Activated CD4-positive, alpha-beta T cell treated with anti-CD3 and anti-CD28 coated beads for 36 hours (primary cell): Measurements from ENCODE around the gene ARRDC1. TPM values are rescaled to one million over a fixed set of nuclear protein-coding genes. Genes with fewer than 3 reads are reported as not detected.
A peak's percentile ranks its signal among the peaks of the same experiment; 100 is the strongest.
"Not testable (repeated sequence)": the region's sequence is repeated elsewhere in the genome, so short reads cannot be mapped to it uniquely, and the experiment has no call there.

ENCODE experiments used
- ATAC-seq: fragments of 200-7000 bp; cut with Tn5 transposase; one replicate; pipeline ENCODE4 v1.10.0; 2021; ENCODE audit warnings: mild to moderate bottlenecking, moderate library complexity
- CTCF ChIA-PET: fragments of 350-600 bp; sonication (Branson Sonifier 250); formaldehyde crosslinking; loops from one replicate; lab custom pipeline; 2021; ENCODE audit warnings: antibody characterized with exemption; lab: Charles Lee
- POLR2A ChIA-PET: fragments of 350-600 bp; sonication (Branson Sonifier 250); formaldehyde crosslinking; loops from one replicate; lab custom pipeline; 2021; ENCODE audit warnings: antibody characterized with exemption, inconsistent platforms; lab: Charles Lee
- DNase-seq: peaks from one replicate; pipeline ENCODE4 v3.0.0-alpha.2; 2020
- H3K27ac Mint-ChIP-seq: one replicate; pipeline ENCODE4 v1.8.0; 2021; ENCODE audit warnings: mixed read lengths
- H3K27me3 Mint-ChIP-seq: one replicate; pipeline ENCODE4 v1.8.0; 2021; ENCODE audit warnings: mixed read lengths
- H3K36me3 Mint-ChIP-seq: one replicate; pipeline ENCODE4 v1.8.0; 2021; ENCODE audit warnings: low read depth, mixed read lengths
- H3K4me1 Mint-ChIP-seq: one replicate; pipeline ENCODE4 v1.8.0; 2021; ENCODE audit warnings: mixed read lengths
- H3K4me3 Mint-ChIP-seq: one replicate; pipeline ENCODE4 v1.8.0; 2021; ENCODE audit warnings: mild to moderate bottlenecking, moderate library complexity, mixed read lengths
- H3K9me3 Mint-ChIP-seq: one replicate; pipeline ENCODE4 v1.8.0; 2021; ENCODE audit warnings: low read depth, mixed read lengths
- intact Hi-C, 2 experiments: fragments of 100-400 bp; cut with DNase I in 1 of 2; cut with micrococcal nuclease in 1 of 2; formaldehyde crosslinking; loops; one replicate each; pipeline versions ENCODE4 v1.14.2 to v1.15.1; 2022 to 2024; cut with DNase I, micrococcal nuclease
- total RNA-seq, 2 experiments: library from RNA; stranded (reverse); gene quantifications; one replicate each; pipeline ENCODE4 v1.2.3, GENCODE V29; 2021

ARRDC1 gene
- total RNA-seq, 2 experiments from 2014 or later: 32.4 to 41.6 TPM

- H3K4me1 Mint-ChIP-seq: peaks cover 60% of the 10 kb centered on the region
Measured at GRCh38 chr9:137627406-137627805, 21.9 kb downstream of the ARRDC1 start.

GRCh38 chr9:137630126-137630525 lies 24.6 kb downstream of the ARRDC1 start:
- POLR2A ChIA-PET: interaction anchor here (0.7 kb wide), 1 partner anchor 46 kb away, joined by 4 read pairs; no protein-coding TSS in a partner anchor

More at GRCh38 chr9:137627406-137627805, 21.9 kb downstream of the ARRDC1 start:
- H3K9me3 Mint-ChIP-seq, H3K27me3 Mint-ChIP-seq, POLR2A ChIA-PET, ATAC-seq, H3K4me3 Mint-ChIP-seq, intact Hi-C loops, DNase-seq: not testable (repeated sequence)
- H3K27ac Mint-ChIP-seq: peak overlapping the region; percentile 47
- CTCF ChIA-PET: interaction anchor here (2.3 kb wide), 1 partner anchor 45 kb away, joined by 10 read pairs; no protein-coding TSS in a partner anchor
- H3K36me3 Mint-ChIP-seq: peaks cover 32% of the 10 kb centered on the region

GRCh38 chr9:137630679-137631078 lies 25.2 kb downstream of the ARRDC1 start:
- POLR2A ChIA-PET: no interaction called here
- intact Hi-C loops: no loop called here
- Mint-ChIP-seq H3K4me3 (no peak overlapping the region), H3K27me3 (no peaks in the 10 kb centered on the region), H3K27ac (peak overlapping the region; percentile 2), H3K4me1 (peaks cover 63% of the 10 kb centered on the region), H3K9me3 (no peaks in the 10 kb centered on the region), H3K36me3 (peaks cover 14% of the 10 kb centered on the region)
- DNase-seq: no peak
- ATAC-seq: no peak
- CTCF ChIA-PET: interaction anchor here (3.0 kb wide), 1 partner anchor 11 kb away, joined by 9 read pairs; the partner anchor contains the start of gene EHMT1

More at GRCh38 chr9:137630126-137630525, 24.6 kb downstream of the ARRDC1 start:
- intact Hi-C loops: no loop called here
- DNase-seq (no peak), ATAC-seq (no peak)
- Mint-ChIP-seq H3K4me3 (no peak overlapping the region), H3K27me3 (no peaks in the 10 kb centered on the region), H3K36me3 (peaks cover 18% of the 10 kb centered on the region), H3K27ac (peak overlapping the region; percentile 15), H3K9me3 (no peaks in the 10 kb centered on the region), H3K4me1 (peaks cover 68% of the 10 kb centered on the region)
- CTCF ChIA-PET: interaction anchor here (3.0 kb wide), 1 partner anchor 10 kb away, joined by 9 read pairs; the partner anchor contains the start of gene EHMT1

GRCh38 chr9:137631345-137632229 lies 26.1 kb downstream of the ARRDC1 start:
- peaks cover 12% of the 10 kb centered on the region for H3K36me3 Mint-ChIP-seq
- peaks cover 65% of the 10 kb centered on the region for H3K4me1 Mint-ChIP-seq
- no peak overlapping the region for H3K4me3 Mint-ChIP-seq
- H3K27me3 Mint-ChIP-seq: no peaks in the 10 kb centered on the region
- POLR2A ChIA-PET: no interaction called here
- DNase-seq (no peak), ATAC-seq (no peak)
- no peaks in the 10 kb centered on the region for H3K9me3 Mint-ChIP-seq
- intact Hi-C loops: no loop called here
- no peak overlapping the region for H3K27ac Mint-ChIP-seq
- CTCF ChIA-PET: interaction anchor here (1.0 kb wide), 1 partner anchor 8 kb away, joined by 4 read pairs; no protein-coding TSS in a partner anchor

DNA sequence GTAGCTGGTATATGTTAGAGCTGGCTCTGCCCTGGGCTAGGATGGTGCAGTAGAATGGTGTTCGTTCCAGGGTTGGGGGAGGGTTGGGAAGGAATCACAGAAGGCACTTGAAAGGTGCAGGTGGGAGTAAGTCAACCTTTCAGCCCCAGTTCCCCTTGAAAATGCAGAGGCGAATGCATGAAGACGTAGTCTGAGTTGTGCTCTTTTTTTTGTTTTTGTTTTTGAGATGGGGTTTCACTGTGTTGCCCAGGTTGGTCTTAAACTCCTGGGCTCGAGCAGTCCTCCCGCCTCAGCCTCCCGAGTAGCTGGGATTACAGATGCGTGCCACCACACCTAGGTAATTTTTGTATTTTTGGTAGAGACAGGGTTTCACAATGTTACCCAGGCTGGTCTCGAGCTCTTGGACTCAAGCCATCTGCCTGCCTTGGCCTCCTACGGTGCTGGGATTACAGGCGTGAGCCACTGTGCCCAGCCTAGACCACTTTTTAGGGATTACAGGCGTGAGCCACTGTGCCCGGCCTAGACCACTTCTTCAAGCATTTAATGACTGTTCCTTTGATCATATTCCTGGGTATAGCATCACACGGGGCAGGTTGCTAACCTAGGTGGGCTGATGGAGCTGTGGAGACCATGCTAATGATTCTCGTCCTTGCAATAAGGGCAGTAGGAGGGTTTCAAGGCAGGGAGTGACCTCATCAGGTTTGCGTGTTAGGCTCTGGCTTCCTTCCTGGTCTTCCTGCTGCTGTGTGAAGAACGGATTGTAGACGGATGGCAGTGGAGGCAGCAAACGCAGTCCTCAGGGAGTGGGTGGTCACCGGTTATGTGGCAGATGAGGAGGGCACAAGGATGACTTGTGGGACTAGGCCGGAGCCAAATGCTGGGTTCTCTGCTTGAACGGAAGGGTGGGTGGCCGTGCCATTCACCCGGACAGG lies 27.0 kb downstream of the ARRDC1 start:
- intact Hi-C loops: no loop called here
- POLR2A ChIA-PET: no interaction called here
- no peak overlapping the region for H3K4me3 Mint-ChIP-seq
- H3K27me3 Mint-ChIP-seq: no peaks in the 10 kb centered on the region
- no peak overlapping the region for H3K27ac Mint-ChIP-seq
- H3K9me3 Mint-ChIP-seq: no peaks in the 10 kb centered on the region
- H3K4me1 Mint-ChIP-seq: peaks cover 63% of the 10 kb centered on the region
- CTCF ChIA-PET: interaction anchor here (1.0 to 1.2 kb wide), 3 partner anchors 9 to 32 kb away, joined by 3 to 4 read pairs (median 3); no protein-coding TSS in a partner anchor
- H3K36me3 Mint-ChIP-seq: peaks cover 12% of the 10 kb centered on the region
- ATAC-seq (no peak), DNase-seq (no peak)

DNA sequence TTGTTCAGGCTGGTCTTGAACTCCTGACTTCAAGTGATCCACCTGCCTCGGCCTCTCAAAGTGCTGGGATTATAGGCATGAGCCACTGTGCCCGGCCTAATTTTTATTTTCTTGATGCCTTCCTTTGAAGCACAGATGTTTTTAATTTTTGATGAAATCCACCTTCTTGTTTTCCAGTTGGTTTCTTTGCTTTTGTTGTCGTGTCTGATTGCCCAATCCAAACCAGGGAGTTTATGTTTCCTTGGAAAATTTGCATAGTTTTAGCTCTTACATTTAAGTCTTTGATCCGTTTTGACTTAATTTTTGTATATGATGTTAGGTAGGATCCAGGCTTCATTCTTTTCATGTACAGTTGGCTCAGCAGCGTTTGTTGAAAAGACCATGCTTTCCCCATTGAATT lies 28.5 kb downstream of the ARRDC1 start:
- Mint-ChIP-seq H3K4me1 (peaks cover 59% of the 10 kb centered on the region), H3K36me3 (peaks cover 9% of the 10 kb centered on the region), H3K27me3 (no peaks in the 10 kb centered on the region), H3K9me3 (no peaks in the 10 kb centered on the region), H3K4me3 (no peak overlapping the region), H3K27ac (no peak overlapping the region)
- no peak for ATAC-seq
- ChIA-PET CTCF (no interaction called here), POLR2A (no interaction called here)
- DNase-seq: no peak
- intact Hi-C loops: no loop called here

DNA sequence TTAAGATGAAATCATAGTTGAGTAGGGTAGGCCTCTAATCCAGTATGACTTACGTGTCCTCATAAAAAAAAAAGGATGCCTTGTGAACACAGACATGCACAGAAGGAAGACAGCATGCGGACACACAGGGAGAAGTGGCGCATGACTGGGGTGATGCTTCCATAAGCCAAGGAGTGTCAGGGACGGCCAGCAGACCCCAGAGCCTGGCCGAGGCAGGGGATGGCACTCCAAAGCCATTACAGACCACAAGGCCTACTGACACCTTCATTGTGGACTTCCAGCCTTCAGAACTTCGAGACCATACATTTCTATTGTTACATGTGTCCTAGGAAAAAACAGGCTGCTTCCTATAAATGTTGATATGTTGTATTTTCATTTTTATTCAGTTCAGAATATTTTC lies 33.2 kb downstream of the ARRDC1 start:
- H3K9me3 Mint-ChIP-seq: no peaks in the 10 kb centered on the region
- H3K27ac Mint-ChIP-seq: peak overlapping the region; percentile 39
- intact Hi-C loops: loop anchor here in 1 of 2 experiments (1.0 kb wide), 1 partner anchor 33 kb away; the partner anchor contains the start of gene ARRDC1
- no peak for DNase-seq
- peaks cover 21% of the 10 kb centered on the region for H3K36me3 Mint-ChIP-seq
- peaks cover 47% of the 10 kb centered on the region for H3K4me1 Mint-ChIP-seq
- no peak for ATAC-seq
- CTCF ChIA-PET: no interaction called here
- H3K4me3 Mint-ChIP-seq: peak overlapping the region; percentile 16
- no peaks in the 10 kb centered on the region for H3K27me3 Mint-ChIP-seq
- POLR2A ChIA-PET: no interaction called here

DNA sequence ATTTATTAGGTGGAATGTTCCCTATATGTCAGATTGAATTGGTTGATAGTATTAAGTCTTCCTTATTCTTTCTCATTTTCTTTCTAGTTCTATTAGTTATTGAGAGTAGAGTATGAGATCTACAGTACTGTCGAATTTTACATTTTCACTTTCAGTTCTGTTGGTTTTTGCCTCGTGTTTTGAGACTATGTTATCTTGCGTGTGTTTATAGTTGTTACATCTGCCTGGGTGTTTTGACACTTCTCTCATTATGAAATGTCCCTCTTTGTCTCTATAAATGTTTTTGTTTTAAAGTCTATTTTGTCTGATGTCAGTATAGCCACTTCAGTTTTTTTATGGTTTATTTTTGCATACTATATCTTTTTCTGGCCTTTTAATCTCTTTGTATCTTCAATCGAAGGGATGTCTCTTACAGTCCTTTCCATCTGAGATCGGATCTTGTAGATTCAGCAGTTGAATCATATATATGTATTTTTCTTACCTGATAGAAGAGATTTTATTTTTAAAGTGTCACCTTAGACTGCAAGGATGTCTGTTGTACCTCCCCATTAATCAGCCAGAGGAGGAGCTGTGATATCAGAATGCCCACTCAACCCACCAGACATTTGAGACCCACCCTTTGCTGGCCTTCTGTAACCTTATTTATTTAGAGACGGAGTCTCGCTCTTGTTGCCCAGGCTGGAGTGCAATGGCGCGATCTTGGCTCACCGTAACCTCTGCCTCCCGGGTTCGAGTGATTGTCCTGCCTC lies 34.0 kb downstream of the ARRDC1 start:
- H3K4me3 Mint-ChIP-seq: peak overlapping the region; percentile 65
- H3K9me3 Mint-ChIP-seq: no peaks in the 10 kb centered on the region
- H3K27me3 Mint-ChIP-seq: no peaks in the 10 kb centered on the region
- ChIA-PET POLR2A (no interaction called here), CTCF (interaction anchor here (1.1 kb wide), 1 partner anchor 127 kb away, joined by 4 read pairs; no protein-coding TSS in a partner anchor)
- peak overlapping the region; percentile 89 for H3K27ac Mint-ChIP-seq
- ATAC-seq (peak; percentile 97), DNase-seq (no peak)
- H3K36me3 Mint-ChIP-seq: peaks cover 24% of the 10 kb centered on the region
- intact Hi-C loops: loop anchor here in 1 of 2 experiments (1.0 kb wide), 1 partner anchor 34 kb away; the partner anchor contains the start of gene ARRDC1
- H3K4me1 Mint-ChIP-seq: peaks cover 46% of the 10 kb centered on the region

DNA sequence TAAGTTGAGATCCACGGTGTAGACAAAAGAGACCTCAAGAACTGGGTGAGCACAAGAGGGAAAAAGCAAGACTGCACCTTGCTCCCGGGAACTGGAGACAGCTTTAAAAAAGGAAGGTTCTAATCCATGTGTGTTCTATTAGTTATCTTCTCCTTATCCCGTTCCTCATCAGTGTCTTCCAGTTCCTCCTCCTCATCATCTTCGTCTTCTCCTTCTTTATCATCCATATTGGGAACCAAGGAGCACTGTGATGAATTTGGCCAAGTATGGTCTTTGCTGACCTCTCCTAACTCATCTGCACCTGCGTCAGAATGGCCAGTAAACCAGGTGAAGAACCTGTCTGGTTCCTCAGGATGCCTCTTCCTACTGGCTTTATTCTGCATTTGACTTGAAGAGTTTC lies 35.4 kb downstream of the ARRDC1 start:
- ChIA-PET CTCF (interaction anchor here (0.6 to 1.1 kb wide), 3 partner anchors 14 to 125 kb away, joined by 3 to 5 read pairs (median 4); no protein-coding TSS in a partner anchor), POLR2A (no interaction called here)
- H3K9me3 Mint-ChIP-seq: no peaks in the 10 kb centered on the region
- intact Hi-C loops: no loop called here
- no peaks in the 10 kb centered on the region for H3K27me3 Mint-ChIP-seq
- ATAC-seq (no peak), DNase-seq (no peak)
- no peak overlapping the region for H3K4me3 Mint-ChIP-seq
- H3K4me1 Mint-ChIP-seq: peaks cover 46% of the 10 kb centered on the region
- peaks cover 24% of the 10 kb centered on the region for H3K36me3 Mint-ChIP-seq
- H3K27ac Mint-ChIP-seq: no peak overlapping the region

- CTCF ChIA-PET: interaction anchor here (0.8 to 1.3 kb wide), 2 partner anchors 9 to 23 kb away, joined by 3 read pairs; partner anchors contain the start of gene EHMT1
Measured at GRCh38 chr9:137642118-137642601, 36.7 kb downstream of the ARRDC1 start.

More at GRCh38 chr9:137642118-137642601, 36.7 kb downstream of the ARRDC1 start:
- Mint-ChIP-seq H3K27me3 (no peaks in the 10 kb centered on the region), H3K4me3 (no peak overlapping the region), H3K27ac (peak overlapping the region; percentile 45), H3K36me3 (peaks cover 32% of the 10 kb centered on the region), H3K9me3 (no peaks in the 10 kb centered on the region), H3K4me1 (peaks cover 52% of the 10 kb centered on the region)
- no peak for ATAC-seq
- intact Hi-C loops: no loop called here
- POLR2A ChIA-PET: no interaction called here
- DNase-seq: no peak
